Endothelial cell of umbilical vein (primary cell): ENCODE results near the gene PLEKHJ1.

Experiments used
- CTCF ChIP-seq, 2 donors: IDR thresholded peaks; 1 replicate in 1 of 2; 2 replicates in 1 of 2; pipeline ENCODE4 v1.5.1; 2011; ENCODE audit warnings: low read length in 2 of 2, mild to moderate bottlenecking in 2 of 2, moderate library complexity in 2 of 2, control low read depth in 1 of 2, inconsistent platforms in 1 of 2, low read depth in 1 of 2; ENCODE audit not compliant: insufficient read depth in 1 of 2; ENCODE audit errors: extremely low read depth in 1 of 2
- EZH2 ChIP-seq: IDR thresholded peaks from 2 replicates; pipeline ENCODE4 v1.6.1; 2012; ENCODE audit warnings: borderline replicate concordance, low read depth, mild to moderate bottlenecking, moderate library complexity, low read length, inconsistent platforms; ENCODE audit not compliant: severe bottlenecking
- FOS ChIP-seq: IDR thresholded peaks from 2 replicates; pipeline ENCODE4 v1.6.1; 2011; ENCODE audit warnings: mild to moderate bottlenecking, low read length, moderate library complexity, borderline replicate concordance; ENCODE audit not compliant: insufficient read depth
- GATA2 ChIP-seq: IDR thresholded peaks from 2 replicates; pipeline ENCODE4 v1.7.0; 2011; ENCODE audit warnings: low read depth, mild to moderate bottlenecking, moderate library complexity, mixed read lengths, low read length; ENCODE audit not compliant: insufficient read length, insufficient read depth
- JUN ChIP-seq: IDR thresholded peaks from 2 replicates; pipeline ENCODE4 v1.6.1; 2011; ENCODE audit warnings: borderline replicate concordance, low read depth; ENCODE audit not compliant: insufficient read length, insufficient read depth
- MAX ChIP-seq: IDR thresholded peaks from 2 replicates; pipeline ENCODE4 v1.6.1; 2011; ENCODE audit not compliant: insufficient read depth, insufficient read length
- MYC ChIP-seq: IDR thresholded peaks from one replicate; pipeline ENCODE4 v1.6.1; 2011; ENCODE audit warnings: mild to moderate bottlenecking, low read depth, low read length
- POLR2A ChIP-seq: IDR thresholded peaks from 2 replicates; pipeline ENCODE4 v1.6.1; 2012; ENCODE audit warnings: low read depth, mild to moderate bottlenecking, control low read depth, low read length
- POLR2AphosphoS5 ChIP-seq: IDR thresholded peaks from 2 replicates; pipeline ENCODE4 v1.6.1; 2012; ENCODE audit warnings: low read depth, mild to moderate bottlenecking, control low read depth, low read length, moderate library complexity; ENCODE audit not compliant: insufficient read depth

GRCh38 chr19:2216361-2217225 lies 19.5 kb downstream of the PLEKHJ1 start:
- TF ChIP-seq CTCF (IDR thresholded peaks at IDR 0.05; ENCODE audit: extremely low read depth in 1 of 2, insufficient read depth in 1 of 2, low read depth in 1 of 2, low read length in 2 of 2) (no peak), POLR2A (no peak), JUN (no peak), MYC (no peak), POLR2AphosphoS5 (no peak), EZH2 (no peak), MAX (no peak), GATA2 (no peak), FOS (no peak)
